ENCODE measurements around the gene DOCK9.
"Not testable (repeated sequence)": the region's sequence is repeated elsewhere in the genome, so short reads cannot be mapped to it uniquely, and the experiment has no call there.

Gene DOCK9

DNA sequence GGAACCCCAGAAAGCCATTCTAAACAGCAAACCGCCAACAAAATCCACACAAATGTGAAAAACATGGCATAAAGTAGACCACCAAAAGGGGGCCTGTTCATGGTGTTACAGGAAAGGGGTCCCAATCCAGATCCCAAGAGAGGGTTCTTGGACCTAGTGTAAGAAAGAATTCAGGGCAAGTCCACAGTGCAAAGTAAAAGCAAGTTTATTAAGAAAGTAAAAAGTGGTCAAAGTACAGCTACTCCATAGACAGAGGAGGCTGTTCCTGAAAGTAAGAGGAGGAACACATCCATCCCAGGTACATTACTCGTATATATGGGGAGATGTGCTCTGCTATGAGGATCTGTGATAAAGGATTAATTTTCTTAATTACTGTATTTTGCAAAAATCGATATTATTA is 157.6 kb downstream of the DOCK9 start:
- DNase-seq = no peak

DNA sequence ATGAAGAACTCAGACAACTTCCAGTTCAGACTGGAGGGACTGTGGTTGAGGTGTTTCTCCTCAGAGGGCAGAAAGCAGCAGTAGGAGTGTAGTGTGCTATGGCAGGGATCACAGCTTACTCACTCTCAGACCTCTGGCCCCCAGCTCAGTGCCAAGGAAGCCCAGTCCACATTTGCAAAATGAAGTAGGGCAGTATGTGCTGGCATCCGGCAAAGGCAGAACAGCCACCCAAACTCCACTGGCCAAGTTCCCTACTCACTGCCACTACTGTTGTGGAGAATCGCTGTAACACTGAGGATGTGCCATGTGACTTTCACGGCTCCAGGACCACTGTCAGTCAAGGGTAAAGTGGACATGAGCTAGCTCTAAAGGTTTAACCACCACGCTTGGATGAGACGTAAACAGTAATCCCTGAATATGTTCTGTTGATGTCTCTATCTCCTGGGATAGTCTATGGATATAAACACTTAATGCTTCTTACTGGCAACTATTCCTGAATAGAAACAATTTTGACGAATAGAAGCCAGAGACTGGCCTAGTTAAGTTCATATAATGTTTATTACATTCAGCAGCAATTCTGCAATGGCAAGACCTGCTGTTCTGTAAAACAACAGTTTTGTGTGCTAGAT is 158.4 kb downstream of the DOCK9 start:
- DNase-seq = no peak

- DNase-seq = no peak
These were observed 161.5 kb downstream of the DOCK9 start for GRCh38 chr13:98816406-98816805.

DNA sequence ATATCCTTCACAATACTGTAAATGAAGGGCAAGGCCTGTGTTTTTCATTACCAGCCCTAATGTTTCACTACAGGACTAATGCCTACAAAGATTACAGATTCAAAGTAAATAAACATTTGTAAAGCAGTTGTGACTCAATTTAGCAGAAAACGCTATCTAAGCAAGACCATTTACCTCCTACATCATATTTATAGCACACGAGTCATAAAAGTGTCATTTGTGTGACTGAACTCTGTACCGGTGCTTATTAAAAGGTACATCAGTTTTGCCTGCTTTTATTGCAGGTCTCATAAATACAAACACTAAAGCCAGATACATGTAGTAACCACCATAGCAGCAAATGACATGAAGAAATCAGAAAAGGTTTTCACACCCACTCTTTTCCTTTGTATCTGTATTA is 163.9 kb downstream of the DOCK9 start:
- DNase-seq = no peak

- DNase-seq = not testable (repeated sequence)
These were observed 165.6 kb downstream of the DOCK9 start for GRCh38 chr13:98812186-98812790.

GRCh38 chr13:98810746-98811145 is 167.1 kb downstream of the DOCK9 start:
- DNase-seq = no peak

DNA sequence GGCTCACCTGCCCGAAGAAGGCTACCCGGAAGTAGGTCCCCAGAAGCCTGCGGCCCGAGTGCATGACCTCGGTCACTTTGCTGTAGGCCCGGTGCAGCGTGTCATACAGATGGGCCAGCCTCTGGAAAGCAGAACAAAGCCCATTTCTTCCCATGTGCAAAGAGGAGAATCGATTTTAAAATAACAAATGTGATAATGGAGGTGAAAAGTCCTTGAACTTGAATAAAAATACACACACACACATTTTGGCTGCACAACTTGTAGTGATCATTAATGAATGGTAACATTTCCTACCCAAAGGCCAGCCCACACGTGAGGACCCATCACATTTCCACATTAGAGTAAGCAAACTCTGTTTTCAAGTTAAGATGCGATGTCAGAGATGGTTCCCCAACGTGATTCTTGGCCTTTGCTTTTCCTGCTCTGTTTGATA is 168.5 kb downstream of the DOCK9 start:
- no peak for DNase-seq

- no peak for DNase-seq
These were observed 170.1 kb downstream of the DOCK9 start for GRCh38 chr13:98807774-98808173.

DNA sequence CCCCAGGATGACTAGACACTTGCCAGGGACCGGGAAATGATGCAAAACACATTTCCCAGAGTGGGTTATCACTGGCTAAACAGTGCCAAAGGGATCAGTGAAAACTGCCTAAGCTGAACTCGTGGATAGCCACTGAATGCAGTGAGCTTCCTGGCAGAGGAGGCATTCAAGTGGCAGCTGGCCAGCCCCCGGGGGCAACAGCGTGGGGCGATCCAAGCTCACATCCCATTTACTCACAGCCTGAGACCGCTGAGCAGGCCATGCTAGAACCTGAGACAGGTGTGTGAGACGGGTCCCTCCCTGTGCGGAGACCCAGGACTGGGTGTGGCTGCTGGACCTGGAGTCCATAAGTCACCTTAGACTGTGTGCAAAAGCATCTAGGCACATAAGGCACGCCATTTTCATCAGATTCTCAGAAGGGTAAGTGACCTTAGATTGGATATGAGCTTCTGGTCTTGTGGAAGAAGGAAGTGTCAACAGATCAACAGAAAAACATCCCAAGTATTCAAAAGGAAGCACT is 173.5 kb downstream of the DOCK9 start:
- no peak for DNase-seq

GRCh38 chr13:98803921-98804320 is 173.9 kb downstream of the DOCK9 start:
- DNase-seq = no peak

- DNase-seq = no peak
These were observed 174.7 kb downstream of the DOCK9 start for GRCh38 chr13:98803111-98803561.

GRCh38 chr13:98802559-98802958 is 175.3 kb downstream of the DOCK9 start:
- no peak for DNase-seq

- no peak for DNase-seq
These were observed 176.0 kb downstream of the DOCK9 start for GRCh38 chr13:98801626-98802418.

GRCh38 chr13:98800078-98800477 is 177.8 kb downstream of the DOCK9 start:
- DNase-seq = no peak

- no peak for DNase-seq
These were observed 178.8 kb downstream of the DOCK9 start for GRCh38 chr13:98798849-98799645.

DNA sequence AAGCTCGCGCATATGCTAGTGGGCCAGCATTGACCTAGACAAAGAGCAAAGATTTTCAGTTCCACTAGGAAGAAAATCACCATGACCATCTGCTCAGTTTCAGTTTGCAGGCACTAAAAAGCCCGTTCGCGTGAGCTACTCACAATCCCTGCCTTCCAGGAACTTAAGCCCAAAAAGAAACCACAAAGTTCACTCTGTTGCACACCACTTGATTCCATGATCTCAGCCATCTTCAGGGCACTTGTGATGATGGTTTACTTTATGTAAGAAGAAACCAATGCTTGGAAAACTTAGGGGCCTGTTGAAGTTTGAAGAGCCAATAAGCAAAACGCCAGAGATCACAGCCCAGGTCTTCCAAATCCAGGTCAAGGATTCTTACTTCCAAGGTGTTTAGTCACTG is 180.4 kb downstream of the DOCK9 start:
- no peak for DNase-seq

DNA sequence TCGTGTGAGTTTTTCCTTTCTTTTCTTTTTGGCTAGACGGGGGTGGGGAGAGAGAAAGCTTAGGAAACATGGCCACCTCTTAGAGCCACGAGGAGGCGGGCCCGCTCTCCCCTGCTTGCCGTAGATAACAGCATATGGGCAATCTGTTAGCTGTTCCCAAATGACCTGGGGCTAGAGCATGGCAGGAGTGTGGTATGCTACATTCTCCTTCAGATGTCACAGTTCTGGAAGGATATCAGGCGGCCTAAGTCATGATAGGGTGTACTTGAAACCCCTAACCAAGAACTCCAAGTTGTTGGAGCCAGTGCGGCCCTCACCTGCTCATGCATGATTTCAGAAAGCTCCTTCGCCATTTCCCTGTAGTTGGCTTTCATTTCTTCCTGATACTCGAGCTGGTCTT is 181.1 kb downstream of the DOCK9 start:
- DNase-seq = no peak

- DNase-seq = no peak
These were observed 181.7 kb downstream of the DOCK9 start for GRCh38 chr13:98796191-98796590.

GRCh38 chr13:98795220-98795619 is 182.6 kb downstream of the DOCK9 start:
- no peak for DNase-seq

GRCh38 chr13:98794498-98794897 is 183.4 kb downstream of the DOCK9 start:
- no peak for DNase-seq

GRCh38 chr13:98792785-98793495 is 184.9 kb downstream of the DOCK9 start:
- DNase-seq = no peak

DNA sequence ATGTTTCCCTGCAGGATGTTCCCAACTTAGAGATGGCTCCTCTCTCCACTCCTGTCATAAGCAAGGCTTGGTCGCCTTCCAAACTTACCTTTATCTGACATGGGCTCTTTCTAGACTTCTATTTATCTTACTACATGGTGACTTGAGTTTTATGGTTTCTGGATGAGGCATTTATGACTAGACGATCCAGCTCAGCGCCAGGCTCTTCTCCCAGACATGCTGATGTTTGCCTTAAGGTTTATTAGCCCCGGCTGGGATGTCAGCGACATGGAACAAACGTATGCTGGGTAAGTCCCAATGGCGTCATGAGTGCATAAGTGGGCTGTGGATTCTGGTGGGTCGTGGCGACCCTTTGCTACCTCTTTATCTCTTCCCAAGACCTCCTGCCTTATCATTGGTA is 185.5 kb downstream of the DOCK9 start:
- DNase-seq = no peak

Data from CD4-positive, alpha-beta T cell treated with Interleukin-15 for 1 hour (primary cell).